Activated T-cell treated with anti-CD3 and anti-CD28 coated beads, Interleukin-2, amount 50 U/mL, for 72 hours (primary cell): ENCODE results near the gene OBP2A. TPM values are rescaled to one million over a fixed set of nuclear protein-coding genes. Genes with fewer than 3 reads are reported as not detected.
"Not testable (repeated sequence)": the region's sequence is repeated elsewhere in the genome, so short reads cannot be mapped to it uniquely, and the experiment has no call there.

Source experiments
- ATAC-seq, 2 donors: fragments of 150-1000 bp; cut with Tn5 transposase; replicated peaks in 1 of 2; 2 replicates each; pipeline ENCODE4 v1.10.0; 2021; ENCODE audit warnings: moderate library complexity in 2 of 2, mild to moderate bottlenecking in 1 of 2
- DNase-seq, 2 donors: peaks; one replicate each; pipeline ENCODE4 v3.0.0; 2021 to 2022; ENCODE audit warnings: mixed read lengths in 1 of 2
- H3K27ac Mint-ChIP-seq: one replicate; pipeline ENCODE4 v1.8.0; 2022; ENCODE audit warnings: mild to moderate bottlenecking, moderate library complexity, mixed read lengths
- H3K27me3 Mint-ChIP-seq: one replicate; pipeline ENCODE4 v1.8.0; 2022; ENCODE audit warnings: low read depth, mixed read lengths
- H3K36me3 Mint-ChIP-seq, 2 donors: one replicate each; pipeline ENCODE4 v1.8.0; 2022; ENCODE audit warnings: mixed read lengths in 2 of 2, mild to moderate bottlenecking in 1 of 2; ENCODE audit not compliant: insufficient read depth in 2 of 2
- H3K4me1 Mint-ChIP-seq: one replicate; pipeline ENCODE4 v1.8.0; 2022; ENCODE audit warnings: low read depth, mixed read lengths
- H3K4me3 Mint-ChIP-seq, 2 donors: one replicate each; pipeline ENCODE4 v1.8.0; 2022; ENCODE audit warnings: mild to moderate bottlenecking in 2 of 2, mixed read lengths in 2 of 2, moderate library complexity in 2 of 2
- H3K9me3 Mint-ChIP-seq, 2 donors: one replicate each; pipeline ENCODE4 v1.8.0; 2022; ENCODE audit warnings: mixed read lengths in 2 of 2
- total RNA-seq, 2 donors: library from RNA; stranded (reverse); gene quantifications; one replicate each; pipeline ENCODE4 v1.2.3, GENCODE V29; 2022

Gene OBP2A
- not detected for total RNA-seq

- H3K9me3 Mint-ChIP-seq, H3K4me3 Mint-ChIP-seq, H3K36me3 Mint-ChIP-seq, H3K27ac Mint-ChIP-seq, DNase-seq, ATAC-seq, H3K4me1 Mint-ChIP-seq: not testable (repeated sequence)
- H3K27me3 Mint-ChIP-seq, result peaks cover 11% of the 10 kb centered on the region
These were observed at the start of gene OBP2A for GRCh38 chr9:135545646-135546176. OBP2A (plus strand) TSS chr9:135546126; CDS start chr9:135546181, 55 bp downstream.

DNA sequence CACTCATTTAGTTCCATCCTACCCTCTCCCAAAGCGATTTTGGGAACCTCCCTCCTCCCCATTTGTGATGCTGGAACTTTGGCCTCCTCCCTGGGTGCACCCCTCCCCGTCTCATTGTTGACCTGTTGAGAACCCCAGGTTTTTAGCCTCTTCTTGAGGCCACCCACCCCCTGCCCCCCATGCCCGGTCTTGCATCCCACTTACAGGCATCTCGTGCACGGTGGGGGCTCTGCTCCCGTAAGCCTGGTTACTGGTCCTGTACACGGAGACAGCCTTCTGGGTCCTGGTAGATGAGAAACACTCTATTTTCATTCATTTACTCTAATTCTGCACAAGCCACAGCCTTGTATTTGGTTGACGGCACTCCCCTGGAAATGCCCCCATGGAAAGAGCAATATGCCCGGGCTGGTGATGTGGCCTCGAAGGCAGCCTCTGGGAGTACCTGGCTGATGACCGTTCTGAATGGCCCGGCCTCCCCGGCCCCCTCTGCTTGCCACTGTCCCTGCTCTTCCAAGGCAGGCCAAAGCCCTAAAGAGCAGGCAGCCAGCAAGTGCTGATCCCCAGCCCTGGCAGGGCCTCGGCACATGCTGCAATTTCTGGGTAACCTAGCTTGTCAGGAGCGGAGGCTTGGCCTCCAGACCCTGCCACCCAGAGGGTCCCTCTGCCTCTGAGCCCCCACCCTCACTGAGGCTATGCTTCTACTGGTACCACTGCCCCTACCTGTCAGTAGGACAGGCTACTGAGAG, 47.4 kb upstream of the OBP2A start:
- Mint-ChIP-seq H3K9me3 (no peaks in the 10 kb centered on the region), H3K27me3 (no peaks in the 10 kb centered on the region), H3K27ac (no peak overlapping the region), H3K4me1 (peaks cover 14% of the 10 kb centered on the region), H3K4me3 (peak overlapping the region in 1 of 2 donors; percentile 98), H3K36me3 (peaks cover 2 to 7% of the 10 kb centered on the region in 2 donors)
- ATAC-seq, result no peak
- DNase-seq, result no peak

DNA sequence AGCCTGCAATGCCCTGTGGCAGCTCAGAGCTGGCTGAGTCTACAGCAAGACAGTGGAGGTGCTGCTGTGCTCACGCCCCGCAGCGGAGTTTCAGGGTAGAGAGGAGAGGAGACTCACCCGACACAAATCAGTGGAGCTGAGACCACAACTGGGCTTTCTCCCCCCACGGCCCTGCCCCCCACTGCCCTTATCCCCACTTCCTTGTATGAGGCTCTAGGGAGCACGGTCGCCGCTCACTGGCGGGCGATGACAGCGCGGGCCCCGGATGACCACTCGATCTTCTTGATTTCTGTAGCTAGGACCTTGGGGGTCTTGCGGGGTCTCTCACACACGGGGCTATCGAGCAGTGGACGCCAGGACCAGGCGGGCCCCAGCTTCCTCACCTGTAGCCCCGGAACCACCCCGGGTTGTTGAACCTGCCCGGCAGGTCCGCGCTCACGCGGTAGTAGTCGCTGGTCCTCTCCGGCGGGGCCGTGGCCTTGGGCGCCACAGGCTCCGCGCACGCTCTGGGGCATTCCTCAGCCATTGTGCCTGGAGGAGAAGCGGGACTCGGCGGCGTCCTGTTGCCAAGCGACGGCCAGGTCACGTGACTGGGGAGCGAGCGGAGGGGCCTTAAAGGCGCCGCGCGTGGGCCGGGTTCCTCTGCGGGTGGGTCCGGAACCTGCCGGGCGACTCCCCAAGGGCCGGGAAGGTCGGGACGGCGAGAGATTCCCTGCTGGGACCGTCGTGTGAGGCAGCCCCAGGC, 46.4 kb upstream of the OBP2A start:
- H3K27me3 Mint-ChIP-seq, result no peaks in the 10 kb centered on the region
- H3K27ac Mint-ChIP-seq, result peak overlapping the region; percentile 46
- peaks cover 2 to 8% of the 10 kb centered on the region in 2 donors for H3K36me3 Mint-ChIP-seq
- H3K4me1 Mint-ChIP-seq, result peaks cover 16% of the 10 kb centered on the region
- peak overlapping the region; percentile 90 to 98 for H3K4me3 Mint-ChIP-seq
- ATAC-seq, result peak; percentile 52 to 63
- DNase-seq, result peak; percentile 85 to 91
- H3K9me3 Mint-ChIP-seq, result no peaks in the 10 kb centered on the region

GRCh38 chr9:135500071-135500524, 45.8 kb upstream of the OBP2A start:
- H3K4me3 Mint-ChIP-seq, result peak overlapping the region; percentile 90 to 98
- H3K36me3 Mint-ChIP-seq, result peaks cover 2 to 8% of the 10 kb centered on the region in 2 donors
- ATAC-seq (peak in 1 of 2 donors; percentile 6), DNase-seq (no peak)
- no peaks in the 10 kb centered on the region for H3K27me3 Mint-ChIP-seq
- no peaks in the 10 kb centered on the region for H3K9me3 Mint-ChIP-seq
- H3K4me1 Mint-ChIP-seq, result peaks cover 17% of the 10 kb centered on the region
- H3K27ac Mint-ChIP-seq, result no peak overlapping the region

DNA sequence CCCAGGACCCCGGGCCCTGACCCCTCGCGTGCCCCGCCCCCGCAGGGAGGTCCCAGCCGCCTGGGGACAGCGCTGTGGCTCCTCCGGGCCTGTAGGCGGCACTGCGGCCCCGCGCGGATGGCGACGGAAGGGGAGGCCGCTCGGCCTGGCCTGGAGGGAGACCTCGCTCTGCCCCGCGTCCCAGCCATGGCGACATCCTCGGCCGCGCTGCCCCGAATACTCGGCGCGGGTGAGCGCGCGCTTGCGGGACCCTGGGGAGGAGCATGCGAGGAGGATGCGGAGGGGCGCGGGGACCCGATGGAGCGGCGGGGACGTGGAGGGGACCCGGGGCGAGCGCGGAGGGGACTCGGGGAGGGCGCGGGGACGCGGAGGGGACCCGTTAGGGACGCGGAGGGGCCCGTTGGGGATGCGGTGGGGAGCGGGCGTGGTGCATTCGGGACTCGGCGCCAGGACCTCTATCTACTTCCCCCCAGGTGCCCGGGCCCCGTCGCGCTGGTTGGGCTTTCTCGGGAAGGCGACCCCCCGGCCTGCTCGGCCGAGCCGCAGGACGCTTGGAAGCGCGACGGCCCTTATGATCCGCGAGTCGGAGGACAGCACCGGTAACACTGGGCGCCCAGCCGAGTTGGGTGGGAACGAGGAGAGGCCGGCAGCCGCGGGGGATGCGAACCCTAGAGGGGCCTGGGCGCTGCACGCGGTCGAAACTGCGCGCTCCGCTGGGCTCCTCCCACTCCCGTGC, 45.2 kb upstream of the OBP2A start, which contains the start of gene MRPS2:
TSS of gene MRPS2 (plus strand) at position 158 of the 736 bp plus-strand sequence. CDS start at position 187, 29 bp downstream.
- Mint-ChIP-seq H3K4me3 (peak within 1 kb of the TSS; percentile 90 to 98), H3K4me1 (peaks cover 17% of the 10 kb centered on the region), H3K27me3 (no peaks in the 10 kb centered on the region), H3K36me3 (peaks cover 2 to 8% of the 10 kb centered on the region in 2 donors), H3K27ac (peak within 1 kb of the TSS; percentile 46), H3K9me3 (no peaks in the 10 kb centered on the region)
- DNase-seq, result peak; percentile 91 to 93
- ATAC-seq, result peak; percentile 96

GRCh38 chr9:135501261-135502167, 44.4 kb upstream of the OBP2A start:
- H3K4me1 Mint-ChIP-seq, result peaks cover 17% of the 10 kb centered on the region
- H3K4me3 Mint-ChIP-seq, result peak overlapping the region; percentile 90 to 98
- peaks cover 2 to 8% of the 10 kb centered on the region in 2 donors for H3K36me3 Mint-ChIP-seq
- DNase-seq, result no peak
- no peaks in the 10 kb centered on the region for H3K9me3 Mint-ChIP-seq
- no peak for ATAC-seq
- H3K27me3 Mint-ChIP-seq, result no peaks in the 10 kb centered on the region
- peak overlapping the region; percentile 88 for H3K27ac Mint-ChIP-seq

GRCh38 chr9:135502168-135502872, 43.6 kb upstream of the OBP2A start:
- ATAC-seq (no peak), DNase-seq (no peak)
- Mint-ChIP-seq H3K4me3 (peak overlapping the region; percentile 90 to 98), H3K36me3 (peaks cover 2 to 8% of the 10 kb centered on the region in 2 donors), H3K27me3 (no peaks in the 10 kb centered on the region), H3K27ac (peak overlapping the region; percentile 38), H3K9me3 (no peaks in the 10 kb centered on the region), H3K4me1 (peaks cover 17% of the 10 kb centered on the region)

GRCh38 chr9:135502873-135503321, 43.0 kb upstream of the OBP2A start:
- peaks cover 2 to 8% of the 10 kb centered on the region in 2 donors for H3K36me3 Mint-ChIP-seq
- H3K4me3 Mint-ChIP-seq, result peak overlapping the region in 1 of 2 donors; percentile 98
- DNase-seq, result no peak
- ATAC-seq, result no peak
- H3K9me3 Mint-ChIP-seq, result no peaks in the 10 kb centered on the region
- no peaks in the 10 kb centered on the region for H3K27me3 Mint-ChIP-seq
- H3K4me1 Mint-ChIP-seq, result peaks cover 17% of the 10 kb centered on the region
- no peak overlapping the region for H3K27ac Mint-ChIP-seq

GRCh38 chr9:135503371-135504261, 42.3 kb upstream of the OBP2A start:
- DNase-seq (no peak), ATAC-seq (no peak)
- no peak overlapping the region for H3K4me3 Mint-ChIP-seq

GRCh38 chr9:135504262-135505243, 41.4 kb upstream of the OBP2A start:
- Mint-ChIP-seq H3K4me3 (no peak overlapping the region), H3K27ac (no peak overlapping the region), H3K27me3 (no peaks in the 10 kb centered on the region), H3K4me1 (peaks cover 17% of the 10 kb centered on the region), H3K36me3 (peaks cover 6 to 12% of the 10 kb centered on the region in 2 donors), H3K9me3 (peaks cover 3 to 6% of the 10 kb centered on the region in 2 donors)
- DNase-seq (peak; percentile 58), ATAC-seq (no peak)

More at GRCh38 chr9:135503371-135504261, 42.3 kb upstream of the OBP2A start:
- Mint-ChIP-seq H3K27me3 (no peaks in the 10 kb centered on the region), H3K4me1 (peaks cover 17% of the 10 kb centered on the region), H3K27ac (no peak overlapping the region), H3K36me3 (peaks cover 2 to 8% of the 10 kb centered on the region in 2 donors), H3K9me3 (no peaks in the 10 kb centered on the region)
